Mucosa of gallbladder (tissue), 1 donor: ENCODE data around the gene ABCB8. TPM values are rescaled to one million over a fixed set of nuclear protein-coding genes. Genes with fewer than 3 reads are reported as not detected.
"Not testable (repeated sequence)": the region's sequence is repeated elsewhere in the genome, so short reads cannot be mapped to it uniquely, and the experiment has no call there.

ENCODE experiments used
- DNase-seq: peaks from one replicate; pipeline ENCODE4 v3.0.0-alpha.2; 2020; ENCODE audit warnings: low spot score
- total RNA-seq: library from RNA; stranded (reverse); gene quantifications from one replicate; pipeline ENCODE4 v1.2.1, GENCODE V29; 2021
- donor health status: DM: no; HTN: no; CAD: no.

The ABCB8 gene
- total RNA-seq, 1 donor from 2014 or later, result 43.9 TPM

GRCh38 chr7:150998341-150998740 is 29.9 kb upstream of the ABCB8 start:
- DNase-seq, result no peak

GRCh38 chr7:150999001-150999400 is 29.2 kb upstream of the ABCB8 start:
- no peak for DNase-seq

- DNase-seq, result no peak
These were observed 28.6 kb upstream of the ABCB8 start for GRCh38 chr7:150999497-151000230.

- DNase-seq, result no peak
These were observed 27.3 kb upstream of the ABCB8 start for GRCh38 chr7:151000897-151001495.

GRCh38 chr7:151001546-151001945 is 26.7 kb upstream of the ABCB8 start:
- DNase-seq, result no peak

- DNase-seq, result no peak
These were observed 24.7 kb upstream of the ABCB8 start for GRCh38 chr7:151003572-151003971.

GRCh38 chr7:151005566-151005965 is 22.7 kb upstream of the ABCB8 start:
- no peak for DNase-seq

GRCh38 chr7:151006590-151007300 is 21.5 kb upstream of the ABCB8 start:
- no peak for DNase-seq

GRCh38 chr7:151007469-151007898 is 20.8 kb upstream of the ABCB8 start:
- no peak for DNase-seq

GRCh38 chr7:151008143-151008510 is 20.1 kb upstream of the ABCB8 start:
- no peak for DNase-seq

- DNase-seq, result peak; percentile 67
These were observed 19.5 kb upstream of the ABCB8 start for GRCh38 chr7:151008511-151009323.

GRCh38 chr7:151009327-151010036 is 18.8 kb upstream of the ABCB8 start:
- no peak for DNase-seq

- no peak for DNase-seq
These were observed 18.3 kb upstream of the ABCB8 start for GRCh38 chr7:151010037-151010306.

- DNase-seq, result no peak
These were observed 17.7 kb upstream of the ABCB8 start for GRCh38 chr7:151010307-151011096.

GRCh38 chr7:151011097-151011409 is 17.2 kb upstream of the ABCB8 start:
- DNase-seq, result no peak

GRCh38 chr7:151011616-151012015 is 16.6 kb upstream of the ABCB8 start:
- not testable (repeated sequence) for DNase-seq

- peak; percentile 29 for DNase-seq
These were observed 16.1 kb upstream of the ABCB8 start for GRCh38 chr7:151012031-151012692.

- no peak for DNase-seq
These were observed 15.3 kb upstream of the ABCB8 start for GRCh38 chr7:151012911-151013347.

GRCh38 chr7:151013356-151013732 is 14.9 kb upstream of the ABCB8 start:
- no peak for DNase-seq

GRCh38 chr7:151013733-151014497 is 14.3 kb upstream of the ABCB8 start:
- peak; percentile 76 for DNase-seq
